KMS-11 (cell line): ENCODE measurements around the gene SYT1.

Experiments used
- H2AFZ ChIP-seq: fragments of 200-600 bp; sonication (generic); 2 replicates; pipeline ENCODE4 v1.6.1; 2016; ENCODE audit warnings: antibody characterized with exemption, mixed run types, low read depth
- H3K27ac ChIP-seq: fragments of 200-600 bp; sonication (generic); 2 replicates; pipeline ENCODE4 v1.6.1; 2016; ENCODE audit warnings: mild to moderate bottlenecking, mixed run types
- H3K27me3 ChIP-seq: fragments of 200-600 bp; sonication (generic); 2 replicates; pipeline ENCODE4 v1.6.1; 2017; ENCODE audit warnings: mild to moderate bottlenecking, low read depth, mixed run types, moderate library complexity; ENCODE audit not compliant: insufficient read depth
- H3K36me3 ChIP-seq: fragments of 200-600 bp; sonication (generic); 2 replicates; pipeline ENCODE4 v1.6.1; 2017; ENCODE audit warnings: mild to moderate bottlenecking, mixed run types; ENCODE audit not compliant: insufficient read depth
- H3K4me1 ChIP-seq: fragments of 200-600 bp; sonication (generic); 2 replicates; pipeline ENCODE4 v1.6.1; 2016; ENCODE audit warnings: mild to moderate bottlenecking, low read depth, mixed run types; ENCODE audit not compliant: poor library complexity, severe bottlenecking
- H3K4me2 ChIP-seq: fragments of 200-600 bp; sonication (generic); 2 replicates; pipeline ENCODE4 v1.7.0; 2016; ENCODE audit warnings: mild to moderate bottlenecking, mixed run types
- H3K4me3 ChIP-seq: fragments of 200-600 bp; sonication (generic); IDR thresholded peaks from 2 replicates; pipeline ENCODE4 v1.6.1; 2017; ENCODE audit warnings: low read depth, low read length, mixed read lengths; ENCODE audit not compliant: insufficient read depth
- H3K79me2 ChIP-seq: fragments of 200-600 bp; sonication (generic); 2 replicates; pipeline ENCODE4 v1.6.1; 2016; ENCODE audit warnings: low read depth, mixed run types; ENCODE audit not compliant: insufficient read depth
- H3K9ac ChIP-seq: fragments of 200-600 bp; sonication (generic); 2 replicates; pipeline ENCODE4 v1.6.1; 2016; ENCODE audit warnings: mild to moderate bottlenecking, mixed run types
- H4K20me1 ChIP-seq: fragments of 200-600 bp; sonication (generic); 2 replicates; pipeline ENCODE4 v1.6.1; 2016; ENCODE audit warnings: mild to moderate bottlenecking, mixed run types; ENCODE audit not compliant: insufficient read depth
- CTCF ChIP-seq: fragments of 200-600 bp; sonication (generic); conservative IDR thresholded peaks from 2 replicates; pipeline ENCODE4 v1.6.1; 2017; ENCODE audit warnings: low read depth, mild to moderate bottlenecking, antibody characterized with exemption, low read length, moderate library complexity, mixed read lengths

SYT1 gene

GRCh38 chr12:79108962-79109361, 244.4 kb downstream of the SYT1 start:
- Histone ChIP-seq H3K27me3 (no peaks in the 10 kb centered on the region), H3K27ac (no peak overlapping the region), H3K9ac (no peak overlapping the region), H3K4me1 (no peaks in the 10 kb centered on the region), H3K4me3 (no peak overlapping the region), H2AFZ (no peak overlapping the region), H3K79me2 (no peaks in the 10 kb centered on the region), H4K20me1 (no peaks in the 10 kb centered on the region), H3K36me3 (no peaks in the 10 kb centered on the region), H3K4me2 (no peak overlapping the region)
- TF ChIP-seq CTCF: no peak

GRCh38 chr12:79114896-79115295, 250.3 kb downstream of the SYT1 start:
- Histone ChIP-seq H3K4me2 (no peak overlapping the region), H3K27ac (no peak overlapping the region), H3K36me3 (no peaks in the 10 kb centered on the region), H4K20me1 (no peaks in the 10 kb centered on the region), H3K9ac (no peak overlapping the region), H2AFZ (no peak overlapping the region), H3K4me3 (no peak overlapping the region), H3K27me3 (no peaks in the 10 kb centered on the region), H3K4me1 (no peaks in the 10 kb centered on the region), H3K79me2 (no peaks in the 10 kb centered on the region)
- no peak for TF ChIP-seq CTCF

- no peak overlapping the region for H3K4me3 ChIP-seq
- H3K4me2 ChIP-seq: no peak overlapping the region
- H3K27ac ChIP-seq: no peak overlapping the region
- no peak for TF ChIP-seq CTCF
- H3K9ac ChIP-seq: no peak overlapping the region
- H3K36me3 ChIP-seq: no peaks in the 10 kb centered on the region
- no peaks in the 10 kb centered on the region for H3K27me3 ChIP-seq
- no peak overlapping the region for H2AFZ ChIP-seq
- no peaks in the 10 kb centered on the region for H3K79me2 ChIP-seq
- H3K4me1 ChIP-seq: no peaks in the 10 kb centered on the region
- no peaks in the 10 kb centered on the region for H4K20me1 ChIP-seq
Measured at GRCh38 chr12:79115743-79116142, 251.2 kb downstream of the SYT1 start.

- peaks cover 11% of the 10 kb centered on the region for H3K4me1 ChIP-seq
- H3K79me2 ChIP-seq: no peaks in the 10 kb centered on the region
- no peaks in the 10 kb centered on the region for H3K36me3 ChIP-seq
- no peak overlapping the region for H2AFZ ChIP-seq
- no peaks in the 10 kb centered on the region for H3K27me3 ChIP-seq
- TF ChIP-seq CTCF: no peak
- no peaks in the 10 kb centered on the region for H4K20me1 ChIP-seq
- H3K4me2 ChIP-seq: no peak overlapping the region
- no peak overlapping the region for H3K27ac ChIP-seq
- no peak overlapping the region for H3K4me3 ChIP-seq
- no peak overlapping the region for H3K9ac ChIP-seq
Measured at GRCh38 chr12:79119796-79120195, 255.2 kb downstream of the SYT1 start.
